Measurements from ENCODE around the gene ABHD10. TPM values are rescaled to one million over a fixed set of nuclear protein-coding genes. Genes with fewer than 3 reads are reported as not detected.

The ABHD10 gene
- total RNA-seq, 2 experiments from 2014 or later = 53.1 to 54.6 TPM

DNA sequence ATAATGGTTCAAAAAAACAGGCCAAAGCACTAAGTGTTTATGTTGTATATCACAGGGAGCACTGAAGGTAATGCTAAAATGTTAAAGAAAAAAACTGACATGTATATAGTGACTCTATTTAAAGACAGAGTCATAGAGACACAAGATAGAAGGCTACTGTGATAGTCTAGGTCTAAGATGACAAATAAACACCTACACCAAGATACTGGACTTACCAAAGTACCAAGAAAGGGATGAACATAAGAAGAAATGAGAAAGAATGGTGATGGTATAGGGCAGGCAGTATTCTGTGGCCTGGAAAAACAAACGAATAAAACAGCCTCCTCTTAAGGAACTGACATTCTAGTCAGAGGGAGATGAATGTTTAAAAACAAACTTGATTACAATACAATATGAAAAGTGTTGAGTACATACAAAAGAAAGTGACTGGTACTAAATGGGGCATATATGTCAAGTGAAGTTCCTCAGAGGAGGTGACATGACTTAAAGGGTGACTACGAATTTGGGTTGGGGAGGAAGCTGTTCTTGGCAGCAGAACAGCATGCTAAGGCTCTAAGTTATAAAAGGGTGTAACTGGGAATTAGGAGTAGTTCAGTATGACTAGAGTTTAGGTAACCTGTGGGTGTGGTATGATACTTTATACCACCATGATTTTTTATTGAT, 5.9 kb downstream of the ABHD10 start:
- H3K4me1 Mint-ChIP-seq (ENCODE audit: low read depth) = peaks cover 64% of the 10 kb centered on the region
- H3K9me3 Mint-ChIP-seq = no peaks in the 10 kb centered on the region
- H3K4me3 Mint-ChIP-seq = no peak overlapping the region
- DNase-seq = no peak
- intact Hi-C loops (cut with micrococcal nuclease) = loop anchor here (10.0 kb wide), 1 partner anchor 320 kb away; no protein-coding TSS in a partner anchor
- H3K36me3 Mint-ChIP-seq (ENCODE audit: low read depth) = peaks cover 36% of the 10 kb centered on the region
- CTCF ChIA-PET = interaction anchor here (20.8 kb wide), 1 partner anchor 30 kb away, joined by 454 read pairs; no protein-coding TSS in a partner anchor
- peak overlapping the region; percentile 21 for H3K27ac Mint-ChIP-seq
- H3K27me3 Mint-ChIP-seq (ENCODE audit: low read depth) = no peaks in the 10 kb centered on the region

- peaks cover 47% of the 10 kb centered on the region for H3K4me1 Mint-ChIP-seq (ENCODE audit: low read depth)
- no peak for DNase-seq
- no peak overlapping the region for H3K4me3 Mint-ChIP-seq
- intact Hi-C loops (cut with micrococcal nuclease) = loop anchor here (10.0 kb wide), 1 partner anchor 318 kb away; no protein-coding TSS in a partner anchor
- peak overlapping the region; percentile 6 for H3K27ac Mint-ChIP-seq
- peaks cover 34% of the 10 kb centered on the region for H3K36me3 Mint-ChIP-seq (ENCODE audit: low read depth)
- CTCF ChIA-PET = interaction anchor here (0.6 to 20.8 kb wide), 6 partner anchors 9 to 151 kb away, joined by 3 to 454 read pairs (median 4); no protein-coding TSS in a partner anchor
- H3K9me3 Mint-ChIP-seq = no peaks in the 10 kb centered on the region
- no peaks in the 10 kb centered on the region for H3K27me3 Mint-ChIP-seq (ENCODE audit: low read depth)
Measured at GRCh38 chr3:111986800-111987199, 8.0 kb downstream of the ABHD10 start.

- H3K4me1 Mint-ChIP-seq (ENCODE audit: low read depth) = peaks cover 27% of the 10 kb centered on the region
- H3K27ac Mint-ChIP-seq = no peak overlapping the region
- peaks cover 34% of the 10 kb centered on the region for H3K36me3 Mint-ChIP-seq (ENCODE audit: low read depth)
- no peaks in the 10 kb centered on the region for H3K27me3 Mint-ChIP-seq (ENCODE audit: low read depth)
- no peak for DNase-seq
- H3K4me3 Mint-ChIP-seq = no peak overlapping the region
- no peaks in the 10 kb centered on the region for H3K9me3 Mint-ChIP-seq
- intact Hi-C loops (cut with micrococcal nuclease) = loop anchor here (1.0 to 10.0 kb wide), 4 partner anchors 13 to 316 kb away; no protein-coding TSS in a partner anchor
- CTCF ChIA-PET = interaction anchor here (0.7 to 20.8 kb wide), 17 partner anchors 10 to 320 kb away, joined by 3 to 454 read pairs (median 6); partner anchors contain the start of genes ABHD10 and TAGLN3
Measured at GRCh38 chr3:111989061-111989678, 10.3 kb downstream of the ABHD10 start.

- Mint-ChIP-seq H3K9me3 (no peaks in the 10 kb centered on the region), H3K27ac (no peak overlapping the region), H3K36me3 (ENCODE audit: low read depth) (peaks cover 15% of the 10 kb centered on the region), H3K4me3 (no peak overlapping the region), H3K4me1 (ENCODE audit: low read depth) (peaks cover 6% of the 10 kb centered on the region), H3K27me3 (ENCODE audit: low read depth) (no peaks in the 10 kb centered on the region)
- no peak for DNase-seq
- intact Hi-C loops (cut with micrococcal nuclease) = no loop called here
- CTCF ChIA-PET = interaction anchor here (1.0 to 20.8 kb wide), 3 partner anchors 9 to 324 kb away, joined by 3 to 454 read pairs (median 96); partner anchors contain the start of gene TAGLN3
Measured at GRCh38 chr3:111993038-111993437, 14.2 kb downstream of the ABHD10 start.

- peaks cover 45% of the 10 kb centered on the region for H3K4me1 Mint-ChIP-seq (ENCODE audit: low read depth)
- no peaks in the 10 kb centered on the region for H3K9me3 Mint-ChIP-seq
- CTCF ChIA-PET = interaction anchor here (0.6 to 20.8 kb wide), 7 partner anchors 8 to 646 kb away, joined by 3 to 454 read pairs (median 4); no protein-coding TSS in a partner anchor
- no peaks in the 10 kb centered on the region for H3K27me3 Mint-ChIP-seq (ENCODE audit: low read depth)
- peak; percentile 20 for DNase-seq
- H3K36me3 Mint-ChIP-seq (ENCODE audit: low read depth) = no peaks in the 10 kb centered on the region
- peak within 1 kb of the TSS; percentile 64 for H3K4me3 Mint-ChIP-seq
- H3K27ac Mint-ChIP-seq = no peak within 1 kb of the TSS
- intact Hi-C loops (cut with micrococcal nuclease) = no loop called here
Measured at GRCh38 chr3:111998636-111999483, 20.0 kb downstream of the ABHD10 start, which contains the start of gene TAGLN3. TSS of gene TAGLN3 (plus strand) at chr3:111998922. CDS start at chr3:111999423, 501 bp downstream.

DNA sequence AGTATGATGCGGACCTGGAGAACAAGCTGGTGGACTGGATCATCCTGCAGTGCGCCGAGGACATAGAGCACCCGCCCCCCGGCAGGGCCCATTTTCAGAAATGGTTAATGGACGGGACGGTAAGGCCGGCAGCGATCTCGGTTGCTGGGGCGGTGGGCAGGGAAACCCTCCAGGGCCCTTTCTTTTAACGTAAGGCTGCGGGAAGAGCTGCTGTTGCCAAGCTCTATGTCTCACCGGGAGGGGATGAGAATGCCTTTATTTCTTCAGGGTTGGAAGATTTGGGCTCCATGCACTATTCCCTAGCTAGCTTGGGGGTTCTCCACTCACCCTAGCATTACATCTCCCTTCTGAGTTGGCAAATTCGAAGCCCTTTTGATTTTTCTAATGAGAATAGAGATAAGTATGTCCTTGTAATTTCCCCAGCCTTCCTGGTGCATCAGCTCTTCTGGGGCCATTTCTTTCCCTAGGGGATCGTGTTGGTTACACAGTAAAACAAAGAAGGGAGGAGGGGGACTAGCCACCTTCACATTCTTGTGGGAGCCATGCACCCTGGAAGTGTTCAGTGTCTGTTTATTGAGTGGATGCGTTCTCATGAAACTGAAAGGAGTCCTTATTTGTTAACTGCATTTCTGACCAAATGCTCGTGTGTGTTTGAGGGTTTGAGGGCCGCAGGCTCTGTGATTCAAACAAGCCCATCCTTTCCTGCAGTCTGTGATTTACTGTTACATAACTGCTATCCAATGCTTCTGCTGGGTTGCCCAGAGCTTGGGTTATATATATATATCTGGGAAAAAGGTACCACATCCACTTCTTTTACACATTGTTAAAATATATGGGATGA, 20.9 kb downstream of the ABHD10 start:
- no peak overlapping the region for H3K27ac Mint-ChIP-seq
- intact Hi-C loops (cut with micrococcal nuclease) = no loop called here
- no peak for DNase-seq
- CTCF ChIA-PET = interaction anchor here (0.6 to 20.8 kb wide), 6 partner anchors 9 to 645 kb away, joined by 3 to 454 read pairs (median 5); no protein-coding TSS in a partner anchor
- H3K9me3 Mint-ChIP-seq = no peaks in the 10 kb centered on the region
- H3K27me3 Mint-ChIP-seq (ENCODE audit: low read depth) = no peaks in the 10 kb centered on the region
- H3K4me3 Mint-ChIP-seq = peak overlapping the region; percentile 64
- H3K4me1 Mint-ChIP-seq (ENCODE audit: low read depth) = peaks cover 54% of the 10 kb centered on the region
- H3K36me3 Mint-ChIP-seq (ENCODE audit: low read depth) = no peaks in the 10 kb centered on the region

DNA sequence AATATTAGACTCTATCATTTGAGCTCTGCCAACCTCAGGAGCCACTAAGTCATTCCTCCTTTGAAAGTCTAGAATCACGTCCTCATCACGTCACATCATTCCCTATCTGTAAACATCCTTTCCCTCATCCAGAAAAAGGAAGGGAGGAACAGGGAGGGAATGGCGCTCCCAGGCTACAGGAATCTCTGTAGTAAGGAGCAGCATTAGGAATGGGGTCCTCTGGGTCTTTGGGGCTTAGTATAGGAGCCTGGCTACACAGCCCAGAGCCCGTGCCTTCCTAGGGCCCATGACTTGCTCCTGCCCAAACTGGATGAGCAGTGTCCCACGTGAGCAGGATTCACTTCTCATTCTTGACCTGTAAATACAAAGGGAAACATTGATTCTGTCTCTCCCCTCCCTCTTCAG, 21.5 kb downstream of the ABHD10 start:
- H3K4me3 Mint-ChIP-seq = no peak overlapping the region
- DNase-seq = no peak
- no peak overlapping the region for H3K27ac Mint-ChIP-seq
- no peaks in the 10 kb centered on the region for H3K36me3 Mint-ChIP-seq (ENCODE audit: low read depth)
- intact Hi-C loops (cut with micrococcal nuclease) = no loop called here
- H3K4me1 Mint-ChIP-seq (ENCODE audit: low read depth) = peaks cover 60% of the 10 kb centered on the region
- CTCF ChIA-PET = interaction anchor here (2.2 to 20.8 kb wide), 3 partner anchors 10 to 43 kb away, joined by 6 to 454 read pairs (median 96); no protein-coding TSS in a partner anchor
- H3K9me3 Mint-ChIP-seq = no peaks in the 10 kb centered on the region
- no peaks in the 10 kb centered on the region for H3K27me3 Mint-ChIP-seq (ENCODE audit: low read depth)

DNA sequence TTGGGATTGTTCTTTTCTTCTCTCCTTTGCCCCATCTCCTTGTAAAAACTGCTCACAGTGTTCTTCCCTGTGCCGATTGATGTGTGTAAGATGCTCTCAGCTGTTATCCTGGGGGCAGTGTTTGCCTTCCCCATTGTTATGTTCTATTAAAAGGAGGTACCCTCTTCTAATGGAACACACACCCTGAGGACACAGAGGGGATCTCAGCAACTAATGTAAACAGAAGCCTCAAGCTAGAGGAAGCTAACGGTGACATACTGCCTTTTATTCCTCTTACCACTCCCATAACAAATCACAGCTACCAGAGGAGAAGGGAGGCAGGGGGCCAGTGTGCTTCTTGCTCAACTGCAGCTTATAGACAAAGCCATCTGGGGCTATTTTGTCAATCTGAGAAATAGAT, 22.1 kb downstream of the ABHD10 start:
- Mint-ChIP-seq H3K27ac (no peak overlapping the region), H3K4me1 (ENCODE audit: low read depth) (peaks cover 61% of the 10 kb centered on the region)

GRCh38 chr3:112001526-112001925, 22.7 kb downstream of the ABHD10 start:
- Mint-ChIP-seq H3K4me3 (no peak overlapping the region), H3K4me1 (ENCODE audit: low read depth) (peaks cover 61% of the 10 kb centered on the region), H3K36me3 (ENCODE audit: low read depth) (no peaks in the 10 kb centered on the region), H3K9me3 (no peaks in the 10 kb centered on the region), H3K27ac (peak overlapping the region; percentile 9), H3K27me3 (ENCODE audit: low read depth) (no peaks in the 10 kb centered on the region)
- peak; percentile 31 for DNase-seq
- CTCF ChIA-PET = interaction anchor here (0.6 to 20.8 kb wide), 6 partner anchors 11 to 506 kb away, joined by 3 to 454 read pairs (median 3); no protein-coding TSS in a partner anchor
- intact Hi-C loops (cut with micrococcal nuclease) = no loop called here

More for the DNA sequence above, 22.1 kb downstream of the ABHD10 start:
- CTCF ChIA-PET = interaction anchor here (0.8 to 20.8 kb wide), 4 partner anchors 11 to 90 kb away, joined by 3 to 454 read pairs (median 50); no protein-coding TSS in a partner anchor
- no peak for DNase-seq
- no peaks in the 10 kb centered on the region for H3K9me3 Mint-ChIP-seq
- H3K36me3 Mint-ChIP-seq (ENCODE audit: low read depth) = no peaks in the 10 kb centered on the region
- no peak overlapping the region for H3K4me3 Mint-ChIP-seq
- intact Hi-C loops (cut with micrococcal nuclease) = no loop called here
- no peaks in the 10 kb centered on the region for H3K27me3 Mint-ChIP-seq (ENCODE audit: low read depth)

GRCh38 chr3:112002096-112002971, 23.5 kb downstream of the ABHD10 start:
- H3K27ac Mint-ChIP-seq = peak overlapping the region; percentile 81
- H3K36me3 Mint-ChIP-seq (ENCODE audit: low read depth) = no peaks in the 10 kb centered on the region
- no peaks in the 10 kb centered on the region for H3K27me3 Mint-ChIP-seq (ENCODE audit: low read depth)
- no peaks in the 10 kb centered on the region for H3K9me3 Mint-ChIP-seq
- H3K4me3 Mint-ChIP-seq = peak overlapping the region; percentile 49
- H3K4me1 Mint-ChIP-seq (ENCODE audit: low read depth) = peaks cover 61% of the 10 kb centered on the region
- peak; percentile 83 for DNase-seq
- CTCF ChIA-PET = interaction anchor here (0.6 to 20.8 kb wide), 7 partner anchors 8 to 506 kb away, joined by 3 to 454 read pairs (median 5); partner anchors contain the start of gene ABHD10
- intact Hi-C loops (cut with micrococcal nuclease) = loop anchor here (1.0 kb wide), 6 partner anchors 11 to 334 kb away; no protein-coding TSS in a partner anchor

All from activated naive CD4-positive, alpha-beta T cell treated with anti-CD3 and anti-CD28 coated beads for 36 hours (primary cell).